Raji (cell line): ENCODE results near the gene KCNK1.

Experiments used
- POLR2A ChIP-seq: IDR thresholded peaks from 2 replicates; pipeline ENCODE4 v1.6.1; 2011; ENCODE audit warnings: low read depth, low read length, control low read depth; ENCODE audit not compliant: insufficient read depth

Gene KCNK1

DNA sequence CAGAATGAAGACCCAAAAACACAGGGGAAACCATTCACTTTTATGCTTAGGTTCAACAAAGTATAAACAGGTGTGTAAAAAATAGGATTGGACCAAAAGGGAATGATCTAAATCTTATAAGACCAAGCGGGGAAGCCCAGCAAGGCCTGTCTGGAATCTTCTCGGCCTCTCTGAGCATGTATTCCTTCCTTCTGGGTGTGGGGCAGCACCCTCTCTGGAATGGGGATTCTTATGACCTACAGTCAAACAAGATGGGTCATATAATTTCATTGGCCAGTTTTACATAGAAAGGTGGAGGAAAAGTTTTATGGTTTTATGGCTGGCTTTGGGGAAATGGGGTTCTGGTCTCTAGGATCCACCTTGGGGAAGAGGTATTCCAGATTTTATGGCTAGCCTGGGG, 11.2 kb downstream of the KCNK1 start:
- TF ChIP-seq POLR2A, result no peak

DNA sequence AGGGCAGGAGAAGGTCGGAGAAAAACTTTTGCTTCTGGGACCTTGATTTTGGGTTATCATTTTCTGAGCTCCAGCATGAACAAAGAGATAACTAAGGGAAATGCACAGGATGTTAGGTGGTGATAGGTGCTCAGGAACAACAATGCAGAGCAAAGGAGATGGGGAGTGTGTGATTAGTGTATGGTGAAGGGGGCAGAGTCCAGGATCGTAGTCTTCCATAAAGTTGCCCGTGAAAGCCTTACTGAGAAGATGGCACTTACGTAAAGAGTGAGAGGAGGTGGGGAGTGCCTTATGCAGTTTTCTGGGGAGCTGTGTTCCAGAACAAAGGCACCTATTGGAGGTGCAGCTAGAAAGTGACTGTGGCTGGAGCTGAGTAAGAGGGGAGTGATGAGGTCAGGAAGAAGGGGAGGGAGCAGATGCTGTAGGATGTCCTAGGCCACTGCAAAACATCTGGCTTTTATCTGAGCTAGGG, 11.6 kb downstream of the KCNK1 start:
- TF ChIP-seq POLR2A, result no peak

GRCh38 chr1:233627376-233627775, 13.5 kb downstream of the KCNK1 start:
- TF ChIP-seq POLR2A, result no peak

DNA sequence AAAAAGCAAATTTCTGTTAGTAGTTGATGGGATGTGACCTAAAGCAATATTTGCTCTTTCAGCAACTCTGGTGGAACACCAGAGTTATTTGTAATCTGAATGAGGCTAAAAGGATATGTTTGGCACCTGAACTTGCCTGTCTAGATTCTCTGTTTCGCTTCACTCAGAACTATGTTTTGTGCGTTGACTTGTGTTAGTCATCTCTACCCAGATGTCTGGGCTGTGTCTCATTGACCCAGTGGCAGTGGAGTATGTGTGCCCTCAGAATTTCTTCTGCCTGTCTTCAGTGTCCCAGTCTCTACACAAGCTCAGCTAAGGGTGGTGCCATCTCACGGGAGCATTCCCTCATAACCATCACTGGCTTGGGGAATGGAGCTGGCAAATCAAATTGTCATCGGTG, 13.9 kb downstream of the KCNK1 start:
- TF ChIP-seq POLR2A, result no peak

DNA sequence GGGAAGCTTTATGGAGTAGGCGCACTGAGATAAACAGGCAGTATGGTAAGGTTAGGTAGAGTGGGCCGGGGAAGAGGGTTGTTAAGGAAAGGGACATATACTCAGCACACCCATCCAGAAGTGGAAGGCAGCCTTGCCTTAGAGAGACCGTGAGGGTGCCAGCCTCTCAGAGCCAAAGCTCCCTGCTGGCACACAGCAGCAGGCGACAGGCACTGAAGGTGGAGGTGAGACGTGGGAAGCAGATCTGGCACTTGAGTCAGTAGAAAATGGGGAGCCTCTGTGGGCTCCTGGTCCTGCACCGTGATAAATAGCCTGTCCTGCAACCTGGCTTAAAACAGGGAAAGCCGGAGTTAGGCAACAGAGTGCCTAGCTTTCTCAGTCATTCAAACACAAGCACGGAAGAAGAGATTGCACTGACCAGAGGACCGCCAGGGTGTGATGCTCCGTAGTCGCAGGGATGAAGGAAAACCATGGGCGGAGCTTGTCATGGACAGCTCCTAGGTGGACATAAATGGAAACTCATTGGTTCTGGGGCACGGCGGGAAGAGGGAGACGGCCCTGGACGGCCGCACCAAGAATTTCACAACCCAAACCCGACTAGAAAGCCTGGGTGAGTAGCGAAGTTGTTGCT, 15.5 kb downstream of the KCNK1 start:
- no peak for TF ChIP-seq POLR2A

DNA sequence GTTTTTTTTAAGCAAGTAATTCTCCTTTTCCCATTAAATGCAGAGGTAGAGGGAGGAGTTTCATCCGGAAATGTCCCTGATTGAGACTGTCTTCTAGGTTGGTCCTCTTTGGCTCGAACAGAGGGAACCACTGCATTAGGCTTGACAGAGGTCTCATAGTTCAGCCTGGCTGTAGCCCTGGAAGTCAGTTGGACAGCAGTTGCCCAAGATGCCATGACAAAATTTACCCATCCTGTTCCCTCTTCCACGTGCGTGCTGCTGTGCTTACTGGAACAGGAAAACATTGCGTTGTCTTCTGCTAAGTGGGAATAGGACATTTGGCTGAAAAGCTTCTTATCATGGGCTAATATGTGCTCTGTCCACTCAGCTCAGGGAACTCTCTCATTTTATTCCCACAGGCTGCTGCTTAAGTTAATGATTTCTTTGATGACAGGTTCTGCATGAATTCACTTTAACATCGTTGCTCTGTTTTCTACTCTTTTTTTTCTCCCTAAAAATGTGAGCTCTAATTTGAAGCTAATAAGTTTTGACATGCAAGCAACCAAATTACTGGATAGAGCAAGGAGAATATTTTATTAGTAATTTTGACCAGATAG, 18.0 kb downstream of the KCNK1 start:
- TF ChIP-seq POLR2A, result no peak

GRCh38 chr1:233632436-233632835, 18.5 kb downstream of the KCNK1 start:
- TF ChIP-seq POLR2A, result no peak

- TF ChIP-seq POLR2A, result no peak
Measured at GRCh38 chr1:233635765-233636502, 22.0 kb downstream of the KCNK1 start.

GRCh38 chr1:233636503-233636877, 22.6 kb downstream of the KCNK1 start:
- no peak for TF ChIP-seq POLR2A

- no peak for TF ChIP-seq POLR2A
Measured at GRCh38 chr1:233638513-233638912, 24.6 kb downstream of the KCNK1 start.

- no peak for TF ChIP-seq POLR2A
Measured at GRCh38 chr1:233639611-233640010, 25.7 kb downstream of the KCNK1 start.

DNA sequence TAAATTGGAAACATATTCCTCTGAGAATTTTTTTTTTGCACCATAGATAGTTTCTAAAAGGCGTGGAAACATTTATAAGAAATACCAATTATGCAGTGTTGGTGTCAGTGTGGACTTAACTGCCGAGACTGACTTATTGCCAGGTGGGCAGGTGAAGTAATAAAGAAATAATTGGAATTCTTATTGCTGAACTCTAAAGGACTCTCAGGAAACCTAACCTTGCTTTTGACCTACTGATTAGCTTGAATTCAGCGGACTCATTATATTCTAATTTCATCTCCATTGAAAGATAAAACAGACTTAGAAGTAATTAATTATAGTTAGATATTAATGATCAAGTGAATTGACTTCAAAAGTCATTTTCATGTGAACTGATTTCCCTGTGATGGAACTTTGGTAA, 26.3 kb downstream of the KCNK1 start:
- no peak for TF ChIP-seq POLR2A

- TF ChIP-seq POLR2A, result no peak
Measured at GRCh38 chr1:233641029-233641428, 27.1 kb downstream of the KCNK1 start.

DNA sequence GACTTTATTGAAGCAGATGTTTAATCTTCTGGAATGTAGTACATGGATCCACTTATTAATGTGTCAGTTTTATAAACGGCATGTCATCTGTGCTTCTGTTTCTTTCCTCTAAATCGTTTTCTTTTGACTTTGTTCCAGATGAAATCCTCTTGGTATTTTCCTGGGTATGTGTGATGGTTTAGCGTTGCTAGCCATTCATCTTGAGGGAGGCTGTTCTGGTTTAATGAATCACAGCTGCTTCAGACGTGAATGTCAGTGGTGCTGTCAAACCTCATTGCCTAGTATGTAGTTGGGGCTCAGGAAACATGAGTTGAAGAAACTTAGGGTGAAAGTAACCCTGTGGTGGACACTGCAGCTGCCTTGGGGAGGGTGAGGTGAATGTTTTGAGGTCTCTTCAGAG, 33.2 kb downstream of the KCNK1 start:
- TF ChIP-seq POLR2A, result no peak

GRCh38 chr1:233647636-233648035, 33.7 kb downstream of the KCNK1 start:
- TF ChIP-seq POLR2A, result no peak

- TF ChIP-seq POLR2A, result no peak
Measured at GRCh38 chr1:233651061-233651460, 37.2 kb downstream of the KCNK1 start.

DNA sequence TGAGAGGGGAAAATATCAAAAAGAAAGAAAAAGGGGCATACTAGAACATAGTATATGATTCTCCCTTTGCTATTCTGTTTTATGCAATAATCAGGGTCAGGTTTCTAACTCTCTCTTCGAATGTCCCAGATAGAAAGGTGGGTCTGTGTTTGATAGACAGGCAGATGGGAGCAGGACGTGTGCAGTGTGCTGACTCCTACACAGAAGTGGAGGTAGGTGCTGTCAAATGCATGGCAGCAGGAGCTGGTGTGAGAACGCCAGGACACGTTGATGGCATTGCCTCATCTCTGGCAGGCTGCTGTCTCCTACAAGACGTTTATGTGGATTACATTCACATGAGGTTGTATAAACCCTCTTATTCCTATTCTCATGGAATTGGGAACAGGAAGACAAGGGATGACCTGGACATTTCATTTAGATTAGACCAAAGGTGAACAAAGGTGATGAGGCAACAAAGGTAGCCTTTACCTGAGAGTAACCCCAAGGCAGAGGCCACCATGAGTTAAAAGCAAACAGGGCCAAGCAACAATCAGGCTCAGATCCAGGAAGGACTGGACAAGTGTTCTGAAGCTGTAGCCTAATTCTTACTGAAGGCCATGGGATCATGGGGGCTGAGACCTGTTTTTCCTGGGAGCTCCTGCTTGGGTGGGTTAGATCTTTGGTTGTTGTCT, 37.8 kb downstream of the KCNK1 start:
- no peak for TF ChIP-seq POLR2A

GRCh38 chr1:233652526-233652925, 38.6 kb downstream of the KCNK1 start:
- no peak for TF ChIP-seq POLR2A
